GM12801 (cell line): Measurements from ENCODE around the gene PICALM.

Source experiments
- CTCF ChIP-seq: IDR thresholded peaks from one replicate; pipeline ENCODE4 v1.5.1; 2011; ENCODE audit warnings: control low read depth; ENCODE audit not compliant: insufficient read length; ENCODE audit errors: extremely low read depth

PICALM gene

DNA sequence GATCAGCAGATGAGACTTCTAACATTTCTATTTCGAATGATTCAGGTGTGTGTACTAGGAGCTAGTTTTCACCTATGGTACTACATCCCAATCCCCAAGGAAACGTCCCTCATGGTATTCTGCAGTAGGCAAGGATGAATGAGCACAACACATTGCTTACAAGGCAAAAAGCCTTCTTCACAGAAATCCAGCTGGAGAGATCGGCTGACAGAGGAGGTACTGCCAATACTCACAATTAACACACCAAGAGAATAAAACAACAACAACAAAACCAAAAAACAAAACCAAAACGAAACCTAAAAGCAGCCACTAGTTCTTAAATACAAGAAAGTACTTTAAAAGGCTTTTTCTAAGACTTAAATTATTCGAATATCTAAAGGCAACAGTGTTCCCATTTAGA lies 101.4 kb downstream of the PICALM start:
- no peak for TF ChIP-seq CTCF

DNA sequence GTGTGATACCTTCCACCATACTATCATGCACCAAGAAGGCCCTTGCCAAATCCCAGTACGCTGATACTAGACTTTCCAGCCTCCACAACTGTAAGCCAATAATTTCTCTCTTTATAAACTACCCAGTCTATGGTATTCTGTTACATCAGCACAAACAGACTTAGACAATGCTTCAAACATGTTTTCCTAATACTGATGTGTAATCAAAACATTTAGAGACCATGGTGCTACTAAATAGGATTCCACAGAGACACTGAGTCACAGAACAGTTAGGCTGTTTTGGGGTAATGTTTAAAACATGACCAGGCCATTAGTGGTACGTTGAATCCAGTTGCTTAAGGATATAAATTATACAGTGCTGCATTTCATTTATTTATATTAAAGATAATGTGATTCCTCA lies 103.7 kb downstream of the PICALM start:
- TF ChIP-seq CTCF, result no peak

DNA sequence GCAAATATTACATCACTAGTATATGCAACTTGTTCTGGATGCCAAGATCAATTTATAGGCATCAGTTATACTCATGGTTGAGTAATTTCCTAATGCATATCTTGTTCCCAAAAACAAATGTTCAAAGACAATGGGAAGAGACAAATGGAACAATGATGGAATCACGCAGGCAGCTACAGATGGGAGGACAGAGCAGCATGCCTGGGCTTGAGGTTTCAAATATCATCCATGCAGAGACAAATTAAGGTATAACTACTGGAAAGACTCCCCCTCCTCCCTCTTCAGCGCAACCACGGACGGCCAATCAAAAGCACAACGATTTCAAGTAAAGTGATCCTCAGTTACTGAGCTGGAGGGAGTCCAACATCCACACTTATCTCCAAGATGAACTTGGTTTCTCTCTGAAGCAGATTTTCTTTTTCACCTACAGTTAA lies 106.9 kb downstream of the PICALM start:
- no peak for TF ChIP-seq CTCF

GRCh38 chr11:85961130-85961529 lies 107.8 kb downstream of the PICALM start:
- TF ChIP-seq CTCF, result no peak

DNA sequence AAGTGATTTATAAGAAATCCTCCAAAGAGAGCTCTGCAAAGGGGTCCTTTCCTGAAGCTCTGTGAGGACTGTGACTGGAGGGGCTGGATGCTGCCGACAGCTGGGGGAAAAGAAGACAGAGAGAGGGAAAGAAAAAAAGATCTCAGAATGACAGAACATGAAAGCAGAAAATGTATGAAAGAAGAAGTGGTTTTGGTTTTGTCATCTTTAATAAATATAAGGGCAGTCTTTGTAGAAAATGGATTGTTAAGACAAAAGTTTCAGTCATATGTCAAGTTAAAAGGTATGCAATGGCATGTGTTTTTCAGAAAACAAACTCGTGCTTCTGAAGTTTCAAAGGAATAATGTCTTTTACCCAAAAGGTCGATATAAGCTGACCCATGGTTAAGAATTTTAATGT lies 108.2 kb downstream of the PICALM start:
- no peak for TF ChIP-seq CTCF

GRCh38 chr11:85955531-85955930 lies 113.4 kb downstream of the PICALM start:
- no peak for TF ChIP-seq CTCF

DNA sequence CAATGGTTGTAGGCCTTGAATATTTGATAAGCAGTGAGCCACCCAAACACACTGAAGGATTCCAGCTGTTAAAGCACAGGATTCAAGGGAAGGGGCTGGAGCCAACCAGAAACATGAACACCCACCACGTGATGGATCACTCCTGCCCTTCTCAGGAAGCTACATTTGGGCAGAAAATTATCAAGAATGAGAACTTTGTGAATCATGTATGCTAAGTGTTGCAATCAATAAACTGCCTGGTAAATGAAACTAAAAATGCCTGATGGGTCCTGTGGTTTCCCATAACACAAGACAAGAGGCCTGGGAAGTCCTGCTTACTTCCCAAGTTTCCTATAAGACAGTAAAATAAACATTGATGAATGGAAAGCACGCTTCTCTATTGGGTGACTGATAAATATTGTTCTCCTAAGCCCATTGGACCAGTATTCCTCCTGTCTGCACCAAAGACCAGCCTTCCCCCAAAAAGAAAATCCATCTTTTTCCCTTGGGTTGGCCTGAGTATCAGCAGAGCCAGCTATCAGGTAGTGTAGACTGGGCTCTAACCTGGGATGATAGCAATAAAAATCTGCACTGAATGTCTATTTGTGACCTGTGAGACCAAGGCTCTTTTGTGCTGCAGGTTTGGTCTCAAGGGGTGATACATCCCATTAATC lies 115.3 kb downstream of the PICALM start:
- no peak for TF ChIP-seq CTCF
